Measurements from ENCODE around the gene FIGN.

FIGN gene

GRCh38 chr2:163556511-163556910, 179.3 kb downstream of the FIGN start:
- DNase-seq = peak; percentile 39

- DNase-seq = peak; percentile 28
Measured at GRCh38 chr2:163554864-163555263, 180.9 kb downstream of the FIGN start.

- DNase-seq = peak; percentile 70
Measured at GRCh38 chr2:163553601-163554000, 182.2 kb downstream of the FIGN start.

- no peak for DNase-seq
Measured at GRCh38 chr2:163552758-163553157, 183.1 kb downstream of the FIGN start.

DNA sequence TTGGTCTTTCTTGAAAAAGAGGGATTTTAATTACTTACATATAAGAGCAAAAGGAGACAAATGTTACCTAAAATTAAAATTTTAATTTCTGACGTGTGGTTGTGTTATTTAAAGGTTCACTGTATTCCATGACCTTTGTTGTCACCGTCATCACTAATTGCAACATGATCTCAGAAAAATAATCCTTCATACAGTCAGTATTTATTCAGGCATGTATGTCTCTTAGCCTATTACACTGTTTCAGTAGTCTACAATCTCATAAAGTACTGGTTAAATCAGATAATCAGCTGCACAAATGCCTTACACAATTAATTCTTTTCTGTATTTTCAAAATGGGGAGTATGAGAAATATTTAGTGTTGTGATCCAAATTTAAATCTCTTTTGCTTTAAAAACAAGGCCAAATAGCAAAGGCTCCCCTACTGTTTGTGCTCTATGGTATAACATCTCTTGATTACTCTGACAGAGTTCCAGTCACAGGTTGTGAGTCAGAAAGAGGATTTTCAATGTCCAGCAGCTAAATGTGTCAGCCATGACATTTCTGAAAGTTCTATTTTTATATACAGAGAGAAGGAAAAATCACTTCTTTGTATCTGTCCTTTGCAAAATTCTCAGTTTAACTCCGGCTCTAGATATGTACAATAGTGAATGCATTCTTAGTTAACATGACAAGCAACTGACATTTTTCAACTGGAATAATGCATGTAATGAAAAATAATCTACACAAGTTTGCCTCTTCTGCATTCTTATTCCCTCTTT, 184.0 kb downstream of the FIGN start:
- peak; percentile 3 for DNase-seq

GRCh38 chr2:163548970-163549369, 186.8 kb downstream of the FIGN start:
- DNase-seq = no peak
